Hematopoietic multipotent progenitor cell (in vitro differentiated cells): ENCODE results near the gene SLC15A3. TPM values are rescaled to one million over a fixed set of nuclear protein-coding genes. Genes with fewer than 3 reads are reported as not detected.
A peak's percentile ranks its signal among the peaks of the same experiment; 100 is the strongest.
"Not testable (repeated sequence)": the region's sequence is repeated elsewhere in the genome, so short reads cannot be mapped to it uniquely, and the experiment has no call there.

Experiments used
- DNase-seq, 3 donors: peaks; one replicate each; pipeline ENCODE4 v3.0.0-alpha.2; 2011 to 2015; ENCODE audit warnings: low read depth in 2 of 3, low spot score in 2 of 3
- total RNA-seq: library from RNA; depleted of rRNA; stranded (reverse); fragments of >200 nt; gene quantifications from one replicate; pipeline ENCODE4 v1.2.3, GENCODE V29; 2012

SLC15A3 gene
- total RNA-seq, 1 donor, result 1.6 TPM

DNA sequence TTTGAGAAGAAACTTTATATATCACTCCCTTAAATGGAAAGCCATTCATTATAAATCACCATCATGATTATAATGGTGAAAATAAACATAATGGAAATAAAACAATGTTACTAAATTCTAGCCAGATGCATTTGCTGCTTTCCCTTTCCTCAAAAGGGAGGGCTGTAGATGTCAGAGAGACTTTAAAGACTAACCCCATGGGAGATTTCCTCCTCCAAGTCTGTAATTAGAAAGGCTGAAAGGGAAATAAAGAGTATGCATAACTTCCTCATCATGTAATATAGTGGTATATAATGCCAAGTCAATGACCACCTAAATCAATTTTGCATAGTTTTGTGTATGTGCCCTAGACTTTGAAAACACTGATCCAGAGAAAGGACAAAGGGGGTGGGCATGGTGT, 25.9 kb upstream of the SLC15A3 start:
- DNase-seq, result no peak

- DNase-seq, result no peak
Measured at GRCh38 chr11:60977224-60977623, 25.2 kb upstream of the SLC15A3 start.

- DNase-seq, result no peak
Measured at GRCh38 chr11:60974726-60975125, 22.8 kb upstream of the SLC15A3 start.

- DNase-seq, result not testable (repeated sequence)
Measured at GRCh38 chr11:60974316-60974715, 22.3 kb upstream of the SLC15A3 start.

- DNase-seq, result no peak
Measured at GRCh38 chr11:60973699-60974098, 21.7 kb upstream of the SLC15A3 start.

DNA sequence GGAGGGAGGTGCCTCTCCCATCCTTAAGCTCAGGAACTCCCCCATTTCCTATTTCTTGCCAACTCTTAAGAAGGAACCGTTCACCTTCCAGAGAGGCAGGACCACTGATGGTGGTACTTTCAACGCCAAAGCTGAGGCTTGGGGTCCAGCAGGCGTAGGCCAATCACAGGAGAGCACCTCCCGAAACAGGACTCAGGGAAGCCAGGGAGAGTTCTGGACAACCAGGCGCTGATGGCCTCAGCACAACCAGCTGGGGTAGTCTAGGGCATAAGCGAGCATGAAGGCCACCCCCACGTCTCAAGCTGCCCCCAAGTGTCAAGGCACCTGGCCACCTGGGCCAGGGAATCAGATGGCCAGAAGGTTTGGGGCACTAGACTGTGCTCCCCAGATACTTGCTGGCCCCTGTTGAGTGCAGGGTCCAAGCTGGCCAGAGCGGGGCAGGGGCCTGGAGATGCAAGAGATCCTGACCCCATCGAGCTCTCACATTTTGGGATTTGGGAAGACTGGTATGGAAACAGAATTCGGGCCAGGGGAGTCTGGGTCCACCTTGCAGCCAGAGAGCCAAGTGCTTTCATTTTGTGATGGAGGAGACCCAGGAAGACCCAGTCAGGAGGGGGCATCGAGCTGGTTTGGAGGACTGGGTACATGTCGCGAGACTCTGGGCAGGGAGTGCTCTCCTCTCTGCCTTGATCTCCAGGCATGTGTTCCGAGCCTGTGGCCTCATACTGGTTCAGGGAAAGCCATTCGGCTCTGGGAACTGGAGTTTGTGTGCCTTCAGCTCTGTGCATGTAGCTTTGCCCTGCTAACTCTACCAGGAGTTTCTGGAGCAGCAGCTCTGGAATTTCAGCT, 20.4 kb upstream of the SLC15A3 start:
- DNase-seq, result no peak

GRCh38 chr11:60971520-60971919, 19.5 kb upstream of the SLC15A3 start, which contains the start of gene CD6:
Gene CD6, plus strand, starts transcription at chr11:60971680. Its CDS starts 186 bp downstream, at chr11:60971866.
- DNase-seq, result peak in 1 of 3 donors; percentile 74

DNA sequence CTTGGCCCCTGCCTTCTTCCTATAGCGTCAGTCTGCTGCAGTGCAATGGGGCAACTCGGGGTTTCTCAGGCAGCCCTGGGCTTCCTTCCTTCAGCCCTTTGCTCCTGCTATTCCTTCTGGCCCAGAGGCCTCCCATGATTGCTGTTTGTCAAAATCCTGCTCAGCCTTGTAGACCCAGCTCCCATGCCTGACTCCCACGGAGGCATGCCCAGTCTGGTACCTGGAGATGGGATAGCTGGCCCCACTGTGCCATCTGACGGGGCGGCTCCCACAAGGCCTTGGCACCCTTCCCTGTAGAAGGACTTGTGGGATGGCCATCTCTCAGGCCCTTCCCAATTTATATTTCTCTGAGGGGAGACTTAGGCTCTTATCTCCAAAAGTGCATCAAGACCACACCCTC, 18.9 kb upstream of the SLC15A3 start:
- no peak for DNase-seq

- peak; percentile 56 to 72 (median 64) for DNase-seq
Measured at GRCh38 chr11:60970369-60970774, 18.4 kb upstream of the SLC15A3 start.

GRCh38 chr11:60968223-60968622, 16.2 kb upstream of the SLC15A3 start:
- no peak for DNase-seq

- DNase-seq, result no peak
Measured at GRCh38 chr11:60966890-60967289, 14.9 kb upstream of the SLC15A3 start.

DNA sequence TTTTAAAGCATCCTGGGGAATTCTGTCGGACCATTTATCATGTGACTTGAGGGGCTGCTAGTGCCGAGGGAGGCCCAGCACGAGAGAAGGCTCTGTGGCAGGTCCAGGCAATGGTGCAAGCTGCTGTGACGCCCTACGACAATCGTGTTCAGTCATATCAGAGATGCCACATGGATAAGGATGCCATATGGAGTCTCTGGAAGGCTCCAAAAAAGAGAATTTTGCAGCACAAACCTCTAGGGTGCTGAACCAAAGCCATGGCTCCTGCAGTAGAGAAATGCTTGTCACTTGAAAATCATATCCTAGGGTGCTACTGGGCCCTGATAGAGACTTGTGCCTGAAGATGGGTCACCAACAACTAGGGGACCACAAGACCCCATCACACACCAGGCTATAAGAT, 12.8 kb upstream of the SLC15A3 start:
- DNase-seq, result no peak

- DNase-seq, result no peak
Measured at GRCh38 chr11:60960405-60960804, 8.4 kb upstream of the SLC15A3 start.

- DNase-seq, result no peak
Measured at GRCh38 chr11:60959431-60959830, 7.5 kb upstream of the SLC15A3 start.

- no peak for DNase-seq
Measured at GRCh38 chr11:60957188-60957587, 5.2 kb upstream of the SLC15A3 start.

GRCh38 chr11:60955571-60955970, 3.6 kb upstream of the SLC15A3 start:
- peak in 1 of 3 donors; percentile 38 for DNase-seq

GRCh38 chr11:60954421-60954820, 2.4 kb upstream of the SLC15A3 start:
- peak in 1 of 3 donors; percentile 47 for DNase-seq

GRCh38 chr11:60953781-60954180, 1.8 kb upstream of the SLC15A3 start:
- DNase-seq, result peak in 1 of 3 donors; percentile 31

GRCh38 chr11:60952742-60953170, 780 bp upstream of the SLC15A3 start:
- no peak for DNase-seq

GRCh38 chr11:60951606-60951903, 421 bp downstream of the SLC15A3 start:
- DNase-seq, result no peak

DNA sequence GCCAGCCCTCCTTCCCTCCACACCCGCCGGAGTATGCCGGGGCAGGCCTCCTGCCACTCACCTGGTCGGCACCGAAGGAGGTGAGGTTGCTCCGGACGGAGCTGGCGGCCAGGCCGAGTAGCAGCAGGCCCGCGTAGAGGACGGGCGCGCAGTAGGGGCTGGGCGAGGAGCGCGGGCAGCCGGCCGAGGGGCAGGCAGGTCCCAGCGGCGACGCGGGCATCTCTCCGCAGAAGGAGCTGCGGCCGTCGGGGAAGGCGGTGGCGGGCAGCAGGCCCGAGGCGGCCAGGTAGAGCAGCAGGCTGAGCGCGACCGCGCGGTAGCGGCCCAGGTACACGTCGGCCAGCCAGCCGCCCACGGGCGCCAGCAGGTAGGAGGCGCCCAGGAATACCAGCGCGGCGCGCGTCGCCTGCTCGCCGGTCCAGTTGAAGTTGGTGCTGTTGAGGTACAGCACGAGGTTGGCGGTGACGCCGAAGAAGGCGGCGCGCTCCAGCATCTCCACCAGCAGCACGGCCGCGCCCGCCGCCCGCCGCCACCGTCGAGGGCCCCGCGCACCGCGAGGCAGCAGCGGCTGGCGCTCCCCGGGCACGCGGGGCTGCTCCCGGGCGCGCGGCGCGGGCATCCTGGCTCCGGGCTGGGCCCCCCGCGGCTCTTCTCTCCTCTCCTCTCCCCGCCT, 907 bp downstream of the SLC15A3 start:
- DNase-seq, result no peak

GRCh38 chr11:60950024-60950423, 2.0 kb downstream of the SLC15A3 start:
- no peak for DNase-seq
